IPS-18a (cell line): ENCODE results near the gene B4GALNT4.
"Not testable (repeated sequence)": the region's sequence is repeated elsewhere in the genome, so short reads cannot be mapped to it uniquely, and the experiment has no call there.

Experiments used
- H3K27ac ChIP-seq: one replicate; pipeline ENCODE4 v1.5.1; 2013; ENCODE audit warnings: low read length
- H3K27me3 ChIP-seq: one replicate; pipeline ENCODE4 v1.6.1; 2013; ENCODE audit warnings: mild to moderate bottlenecking, low read length; ENCODE audit not compliant: control insufficient read depth, insufficient read depth
- H3K36me3 ChIP-seq: one replicate; pipeline ENCODE4 v1.6.1; 2013; ENCODE audit warnings: low read depth, low read length; ENCODE audit not compliant: control insufficient read depth
- H3K4me1 ChIP-seq: one replicate; pipeline ENCODE4 v1.6.1; 2013; ENCODE audit warnings: low read depth, low read length; ENCODE audit not compliant: control insufficient read depth
- H3K4me3 ChIP-seq: one replicate; pipeline ENCODE4 v1.5.1; 2013; ENCODE audit warnings: low read length
- H3K9ac ChIP-seq: one replicate; pipeline ENCODE4 v1.6.1; 2013; ENCODE audit warnings: mild to moderate bottlenecking, low read length, moderate library complexity
- H3K9me3 ChIP-seq: one replicate; pipeline ENCODE4 v1.6.1; 2013; ENCODE audit warnings: low read depth, low read length; ENCODE audit not compliant: control insufficient read depth

The B4GALNT4 gene

GRCh38 chr11:328516-329100 lies 40.7 kb upstream of the B4GALNT4 start:
- H3K4me1 ChIP-seq, H3K9me3 ChIP-seq, H3K4me3 ChIP-seq, H3K27me3 ChIP-seq, H3K27ac ChIP-seq, H3K9ac ChIP-seq, H3K36me3 ChIP-seq: not testable (repeated sequence)

DNA sequence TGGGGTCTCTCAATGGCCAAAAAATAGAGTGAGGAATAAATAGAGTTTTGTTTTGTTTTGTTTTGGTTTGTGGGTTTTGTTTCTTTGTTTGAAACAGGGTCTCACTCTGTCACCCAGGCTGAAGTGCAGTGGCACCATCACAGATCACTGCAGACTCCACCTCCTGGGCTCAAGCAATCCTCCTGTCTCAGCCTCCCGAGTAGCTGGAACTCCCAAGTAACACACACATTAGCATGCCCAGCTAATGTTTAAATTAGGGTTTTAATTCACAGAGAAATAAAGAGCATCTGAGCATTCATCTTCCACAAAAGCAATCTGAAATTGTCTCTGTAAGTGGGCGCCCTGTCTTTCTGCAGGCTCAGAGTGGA lies 39.4 kb upstream of the B4GALNT4 start:
- Histone ChIP-seq H3K9ac (no peak overlapping the region), H3K4me1 (peaks cover 15% of the 10 kb centered on the region), H3K27ac (no peak overlapping the region)

GRCh38 chr11:330307-330693 lies 39.0 kb upstream of the B4GALNT4 start:
- peaks cover 3% of the 10 kb centered on the region for H3K9me3 ChIP-seq
- H3K4me1 ChIP-seq, result peaks cover 16% of the 10 kb centered on the region
- no peak overlapping the region for H3K4me3 ChIP-seq
- H3K36me3 ChIP-seq, result no peaks in the 10 kb centered on the region
- H3K27ac ChIP-seq, result no peak overlapping the region
- H3K9ac ChIP-seq, result no peak overlapping the region
- H3K27me3 ChIP-seq, result no peaks in the 10 kb centered on the region

More for the DNA sequence above, 39.4 kb upstream of the B4GALNT4 start:
- no peak overlapping the region for H3K4me3 ChIP-seq
- H3K36me3 ChIP-seq, result no peaks in the 10 kb centered on the region
- no peaks in the 10 kb centered on the region for H3K27me3 ChIP-seq
- H3K9me3 ChIP-seq, result peaks cover 3% of the 10 kb centered on the region

GRCh38 chr11:330694-331357 lies 38.5 kb upstream of the B4GALNT4 start:
- Histone ChIP-seq H3K9ac (no peak overlapping the region), H3K27me3 (no peaks in the 10 kb centered on the region), H3K4me3 (no peak overlapping the region), H3K27ac (no peak overlapping the region), H3K4me1 (peaks cover 21% of the 10 kb centered on the region), H3K9me3 (peaks cover 3% of the 10 kb centered on the region), H3K36me3 (no peaks in the 10 kb centered on the region)

DNA sequence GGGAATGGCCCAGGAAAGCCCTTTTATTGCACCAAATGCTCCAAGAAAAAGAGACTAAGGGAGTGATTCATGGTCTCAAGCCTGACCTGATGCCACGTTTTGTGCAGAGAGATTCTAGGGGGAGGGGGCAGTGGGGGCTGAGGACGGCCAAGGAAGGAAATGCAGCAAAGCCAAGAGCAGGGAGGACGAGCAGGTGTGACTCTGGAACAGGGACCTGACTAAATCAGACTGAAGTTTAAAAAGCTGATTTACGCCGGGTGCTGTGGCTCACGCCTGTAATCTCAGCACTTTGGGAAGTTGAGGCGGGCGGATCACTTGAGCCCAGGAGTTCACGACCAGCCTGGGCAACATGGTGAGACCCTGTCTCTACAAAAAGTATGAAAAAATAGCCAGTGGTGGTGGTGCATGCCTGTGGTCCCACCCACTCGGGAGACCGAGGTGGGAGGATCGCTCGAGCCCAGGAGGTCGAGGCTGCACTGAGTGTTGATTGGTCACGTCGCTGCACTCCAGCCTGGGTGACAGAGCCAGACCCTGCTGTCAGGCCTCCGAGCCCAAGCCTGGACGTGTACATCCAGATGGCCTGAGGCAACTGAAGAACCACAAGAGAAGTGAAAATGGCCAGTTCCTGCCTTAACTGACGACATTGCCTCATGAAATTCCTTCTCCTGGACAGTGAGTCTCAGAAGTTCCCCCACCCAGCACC lies 37.8 kb upstream of the B4GALNT4 start:
- H3K9me3 ChIP-seq, result peaks cover 3% of the 10 kb centered on the region
- no peak overlapping the region for H3K4me3 ChIP-seq
- no peaks in the 10 kb centered on the region for H3K27me3 ChIP-seq
- peaks cover 28% of the 10 kb centered on the region for H3K4me1 ChIP-seq
- no peaks in the 10 kb centered on the region for H3K36me3 ChIP-seq
- no peak overlapping the region for H3K9ac ChIP-seq
- no peak overlapping the region for H3K27ac ChIP-seq

DNA sequence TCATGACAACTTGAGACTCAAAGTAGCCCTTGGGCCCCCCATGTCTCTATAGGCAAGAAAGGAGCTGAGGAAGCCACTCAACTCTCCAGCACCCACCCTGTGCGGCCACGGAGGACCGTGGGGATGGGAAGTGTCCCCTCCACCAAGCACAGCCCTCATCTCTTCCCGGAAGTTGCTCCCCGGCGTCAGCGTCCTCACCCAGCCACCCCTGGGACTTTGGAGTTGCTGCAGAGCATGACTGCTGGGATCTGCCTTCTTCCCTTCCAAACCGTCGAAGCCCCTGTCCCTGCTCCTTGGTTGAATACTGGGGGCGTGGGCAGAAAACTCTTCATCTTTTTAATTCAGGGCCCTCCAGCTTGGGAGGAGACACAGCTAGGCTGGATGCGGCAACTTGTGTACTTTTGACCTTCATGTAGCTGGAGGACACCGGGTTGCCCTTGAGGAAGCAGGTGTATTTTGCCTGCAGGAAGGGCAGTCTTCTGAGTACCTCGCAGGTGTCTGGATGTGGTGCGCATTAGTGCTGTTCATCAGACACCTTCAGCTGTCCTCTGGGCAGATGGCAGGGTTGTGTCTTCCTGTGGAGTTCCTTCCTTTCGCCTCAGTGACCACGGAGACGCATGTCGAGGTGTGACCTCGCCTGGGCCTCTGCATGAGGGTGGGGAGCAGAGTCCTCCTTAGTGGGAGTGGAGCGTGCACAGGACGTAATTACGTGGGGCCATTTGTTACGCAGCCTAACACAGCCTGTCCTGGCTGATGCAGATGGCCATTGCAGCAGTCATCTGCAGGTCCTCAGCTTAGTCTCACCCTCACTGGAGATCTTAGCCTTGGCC lies 36.4 kb upstream of the B4GALNT4 start:
- H3K9ac ChIP-seq, result no peak overlapping the region

DNA sequence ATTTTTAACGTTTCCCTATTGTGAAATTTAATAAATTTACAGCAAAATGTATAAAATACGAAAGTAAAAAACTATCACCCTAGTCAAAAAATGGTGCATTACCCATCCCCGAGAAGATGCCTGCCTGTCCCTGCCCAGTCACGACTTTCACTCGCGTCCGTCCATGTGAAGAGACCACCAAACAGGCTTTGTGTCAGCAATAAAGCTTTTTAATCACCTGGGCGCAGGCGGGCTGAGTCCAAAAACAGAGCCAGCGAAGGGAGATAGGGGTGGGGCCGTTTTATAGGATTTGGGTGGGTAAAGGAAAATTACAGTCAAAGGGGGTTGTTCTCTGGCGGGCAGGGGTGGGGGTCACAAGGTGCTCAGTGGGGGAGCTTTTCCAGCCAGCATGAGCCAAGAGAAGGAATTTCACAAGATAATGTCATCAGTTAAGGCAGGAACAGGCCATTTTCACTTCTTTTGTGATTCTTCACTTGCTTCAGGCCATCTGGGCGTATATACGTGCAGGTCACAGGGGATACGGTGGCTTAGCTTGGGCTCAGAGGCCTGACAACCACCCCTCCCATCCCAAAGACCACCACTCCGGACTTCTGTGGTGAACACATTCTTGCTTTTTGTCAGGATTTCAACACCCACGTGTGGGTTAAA lies 35.6 kb upstream of the B4GALNT4 start:
- H3K4me3 ChIP-seq, result peak overlapping the region; percentile 31
- H3K27me3 ChIP-seq, H3K36me3 ChIP-seq, H3K9me3 ChIP-seq: not testable (repeated sequence)
- H3K4me1 ChIP-seq, result peaks cover 33% of the 10 kb centered on the region
- H3K27ac ChIP-seq, result peak overlapping the region; percentile 66
- peak overlapping the region; percentile 24 for H3K9ac ChIP-seq

More for the DNA sequence above, 36.4 kb upstream of the B4GALNT4 start:
- H3K36me3 ChIP-seq, result no peaks in the 10 kb centered on the region
- no peaks in the 10 kb centered on the region for H3K27me3 ChIP-seq
- no peak overlapping the region for H3K4me3 ChIP-seq
- H3K4me1 ChIP-seq, result peaks cover 33% of the 10 kb centered on the region
- H3K9me3 ChIP-seq, result peaks cover 3% of the 10 kb centered on the region
- no peak overlapping the region for H3K27ac ChIP-seq

- Histone ChIP-seq H3K36me3 (no peaks in the 10 kb centered on the region), H3K4me1 (peaks cover 33% of the 10 kb centered on the region), H3K27me3 (no peaks in the 10 kb centered on the region), H3K9me3 (peaks cover 3% of the 10 kb centered on the region), H3K27ac (peak overlapping the region; percentile 66), H3K4me3 (peak overlapping the region; percentile 31), H3K9ac (peak overlapping the region; percentile 24)
Measured at GRCh38 chr11:334264-334994, 34.9 kb upstream of the B4GALNT4 start.

GRCh38 chr11:335779-336658 lies 33.3 kb upstream of the B4GALNT4 start:
- Histone ChIP-seq H3K27me3 (no peaks in the 10 kb centered on the region), H3K27ac (peak overlapping the region; percentile 31), H3K4me1 (peaks cover 45% of the 10 kb centered on the region), H3K36me3 (no peaks in the 10 kb centered on the region), H3K9me3 (peaks cover 3% of the 10 kb centered on the region), H3K9ac (no peak overlapping the region), H3K4me3 (no peak overlapping the region)

GRCh38 chr11:336659-337198 lies 32.6 kb upstream of the B4GALNT4 start:
- H3K4me1 ChIP-seq, result peaks cover 52% of the 10 kb centered on the region
- H3K4me3 ChIP-seq, result no peak overlapping the region
- no peaks in the 10 kb centered on the region for H3K36me3 ChIP-seq
- peaks cover 3% of the 10 kb centered on the region for H3K9me3 ChIP-seq
- no peaks in the 10 kb centered on the region for H3K27me3 ChIP-seq
- no peak overlapping the region for H3K9ac ChIP-seq
- H3K27ac ChIP-seq, result no peak overlapping the region
